NT2/D1 (cell line): ENCODE data around the gene DSCAML1.

Experiments used
- YY1 ChIP-seq: IDR thresholded peaks from 2 replicates; pipeline ENCODE4 v1.6.1; 2011; ENCODE audit not compliant: insufficient read length, insufficient read depth
- ZNF274 ChIP-seq: IDR thresholded peaks from 2 replicates; pipeline ENCODE4 v1.6.1; 2011; ENCODE audit warnings: mild to moderate bottlenecking, low read depth, low read length

DNA sequence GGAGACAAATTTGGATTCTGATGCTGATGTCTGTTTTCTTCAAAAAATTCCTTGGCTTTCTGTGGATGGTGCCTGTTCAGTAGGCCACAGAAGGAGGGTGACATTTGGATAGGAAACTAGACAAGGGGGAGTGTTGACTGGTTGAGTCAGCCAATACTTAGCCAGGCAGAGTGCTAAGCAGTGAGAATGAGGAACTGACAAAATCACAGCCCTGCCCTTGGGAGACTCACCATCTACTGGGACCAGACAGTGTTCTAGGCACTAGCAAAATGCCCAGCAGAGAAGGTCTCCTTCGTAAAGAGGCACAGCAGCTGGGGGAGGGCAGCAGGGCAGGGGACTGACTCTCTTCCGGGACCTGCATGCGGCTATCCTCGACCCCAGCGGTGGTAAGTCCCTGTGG is 190.2 kb downstream of the DSCAML1 start:
- no peak for TF ChIP-seq YY1
- TF ChIP-seq ZNF274, result no peak
